ENCODE measurements around the gene ARPP19. TPM values are rescaled to one million over a fixed set of nuclear protein-coding genes. Genes with fewer than 3 reads are reported as not detected.
"Not testable (repeated sequence)": the region's sequence is repeated elsewhere in the genome, so short reads cannot be mapped to it uniquely, and the experiment has no call there.

Gene ARPP19
- total RNA-seq: 165 TPM
- long read RNA-seq, full-length matches to known transcripts: 118 of 125 reads
- long read RNA-seq, partial matches to known transcripts: 2 of 125 reads
- long read RNA-seq, other reads (novel, unspliced or antisense): 5 of 125 reads

GRCh38 chr15:52568601-52569585 lies at the start of gene ARPP19:
Gene ARPP19, minus strand, starts transcription at chr15:52569030. Its CDS starts 138 bp downstream, at chr15:52568892.
- ATAC-seq (peak; percentile 93), DNase-seq (peak; percentile 90)
- intact Hi-C loops (cut with micrococcal nuclease): no loop called here

GRCh38 chr15:52617026-52617425 lies 48.2 kb upstream of the ARPP19 start:
- intact Hi-C loops (cut with micrococcal nuclease): no loop called here
- ATAC-seq (no peak), DNase-seq (no peak)

GRCh38 chr15:52615302-52615701 lies 46.5 kb upstream of the ARPP19 start:
- no peak for DNase-seq
- ATAC-seq: no peak
- intact Hi-C loops (cut with micrococcal nuclease): no loop called here

- intact Hi-C loops (cut with micrococcal nuclease): no loop called here
- no peak for ATAC-seq
- no peak for DNase-seq
These were observed 40.8 kb upstream of the ARPP19 start for GRCh38 chr15:52609593-52609992.

- ATAC-seq: no peak
- DNase-seq: no peak
- intact Hi-C loops (cut with micrococcal nuclease): no loop called here
These were observed 15.6 kb upstream of the ARPP19 start for GRCh38 chr15:52584414-52584813.

- ATAC-seq (peak; percentile 34), DNase-seq (no peak)
- intact Hi-C loops (cut with micrococcal nuclease): no loop called here
These were observed 11.0 kb upstream of the ARPP19 start for GRCh38 chr15:52579852-52580251.

- intact Hi-C loops (cut with micrococcal nuclease): no loop called here
- DNase-seq: no peak
- no peak for ATAC-seq
These were observed 7.9 kb upstream of the ARPP19 start for GRCh38 chr15:52576692-52577091.

- ATAC-seq; intact Hi-C loops (cut with micrococcal nuclease); DNase-seq: not testable (repeated sequence)
These were observed 6.7 kb upstream of the ARPP19 start for GRCh38 chr15:52575573-52575972.

GRCh38 chr15:52575072-52575471 lies 6.2 kb upstream of the ARPP19 start:
- ATAC-seq (no peak), DNase-seq (no peak)
- intact Hi-C loops (cut with micrococcal nuclease): no loop called here

- intact Hi-C loops (cut with micrococcal nuclease); DNase-seq; ATAC-seq: not testable (repeated sequence)
These were observed 5.8 kb upstream of the ARPP19 start for GRCh38 chr15:52574623-52575022.

- no peak for DNase-seq
- ATAC-seq: peak; percentile 33
- intact Hi-C loops (cut with micrococcal nuclease): no loop called here
These were observed 794 bp downstream of the ARPP19 start for GRCh38 chr15:52567871-52568600.

GRCh38 chr15:52566889-52567288 lies 1.9 kb downstream of the ARPP19 start:
- intact Hi-C loops (cut with micrococcal nuclease): no loop called here
- ATAC-seq (no peak), DNase-seq (no peak)

GRCh38 chr15:52565417-52566358 lies 3.1 kb downstream of the ARPP19 start:
- intact Hi-C loops (cut with micrococcal nuclease); DNase-seq; ATAC-seq: not testable (repeated sequence)

GRCh38 chr15:52563501-52564060 lies 5.2 kb downstream of the ARPP19 start:
- ATAC-seq (no peak), DNase-seq (no peak)
- intact Hi-C loops (cut with micrococcal nuclease): no loop called here

- DNase-seq: no peak
- ATAC-seq: peak; percentile 71
- intact Hi-C loops (cut with micrococcal nuclease): no loop called here
These were observed 9.3 kb downstream of the ARPP19 start for GRCh38 chr15:52559575-52559974.

- no peak for DNase-seq
- intact Hi-C loops (cut with micrococcal nuclease): no loop called here
- ATAC-seq: no peak
These were observed 9.8 kb downstream of the ARPP19 start for GRCh38 chr15:52559022-52559421.

GRCh38 chr15:52558196-52558595 lies 10.6 kb downstream of the ARPP19 start:
- ATAC-seq: no peak
- no peak for DNase-seq
- intact Hi-C loops (cut with micrococcal nuclease): no loop called here

GRCh38 chr15:52557274-52557641 lies 11.6 kb downstream of the ARPP19 start:
- intact Hi-C loops (cut with micrococcal nuclease): no loop called here
- DNase-seq: no peak
- no peak for ATAC-seq

All from left ventricle myocardium superior (tissue), 1 donor.